ENCODE data around the gene NALCN. TPM values are rescaled to one million over a fixed set of nuclear protein-coding genes. Genes with fewer than 3 reads are reported as not detected.

Gene NALCN
- total and polyA plus RNA-seq, 10 of the 15 experiments (the other 5 are each of a cell fraction or from before 2014, with no cell fraction given) = under 0.01 TPM; not detected in 9

DNA sequence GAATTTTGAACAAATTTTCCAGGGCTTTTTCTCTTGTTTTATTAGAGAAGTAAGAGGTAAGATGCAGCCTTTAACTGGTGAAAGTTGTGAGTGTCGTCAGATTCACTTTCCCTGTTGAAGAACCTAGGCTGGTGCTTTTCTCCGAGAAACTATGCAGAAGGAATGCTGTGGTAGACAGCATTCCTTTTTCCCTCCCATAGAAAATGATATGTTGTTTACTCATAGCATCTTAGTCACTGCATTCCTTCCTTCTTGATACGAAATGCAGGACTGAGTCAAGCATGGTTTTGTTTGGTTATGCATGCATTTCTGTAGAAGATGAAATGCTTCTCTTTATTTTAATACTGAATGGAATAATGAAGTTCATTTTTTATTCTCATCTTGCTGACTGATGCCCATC, 39.6 kb upstream of the NALCN start:
- ChIA-PET SMC1A (ENCODE audit: uncharacterized antibody, unreplicated experiment) (no interaction called here), RAD21 (ENCODE audit: unreplicated experiment) (no interaction called here), CTCF (no interaction called here), POLR2A (no interaction called here)
- no peak overlapping the region for H3K27ac ChIP-seq (ENCODE audit: control insufficient read depth, insufficient read depth)
- WGBS (ENCODE audit: insufficient coverage, insufficient replicate concordance, low lambda C conversion rate, missing lambda C conversion rate) = 23% methylated on average over 3 of the region's 3 CpGs
- no peaks in the 10 kb centered on the region; a peak in 1 of 4 replicates for H3K27me3 ChIP-seq (replicated peaks in 1 of 2; ENCODE audit: control insufficient read depth in 2 of 2, insufficient read depth in 2 of 2, low read length in 1 of 2)
- no peak for DNase-seq (ENCODE audit: low read depth, low spot score)
- no peak overlapping the region for H3K4me3 ChIP-seq
- H3K36me3 ChIP-seq (ENCODE audit: control insufficient read depth in 2 of 2, insufficient read depth in 2 of 2, low read length in 1 of 2) = no peaks in the 10 kb centered on the region
- no TSS peak for BruUV-seq (replicated peaks)
- in situ Hi-C loops (cut with MboI) = no loop called here
- no peaks in the 10 kb centered on the region for H3K79me2 ChIP-seq (ENCODE audit: control insufficient read depth, insufficient read depth, low read length)
- ATAC-seq = no peak
- no peak overlapping the region for H3K9ac ChIP-seq (ENCODE audit: control insufficient read depth, insufficient read depth, low read length)
- intact Hi-C loops (cut with micrococcal nuclease; ENCODE audit: unreplicated experiment) = no loop called here
- FAIRE-seq = no peak
- H4K20me1 ChIP-seq (ENCODE audit: control insufficient read depth, insufficient read depth) = no peaks in the 10 kb centered on the region
- no peaks in the 10 kb centered on the region for H3K9me3 ChIP-seq (replicated peaks; ENCODE audit: control insufficient read depth, insufficient read depth, low read length)
- H2AFZ ChIP-seq (ENCODE audit: control insufficient read depth, low read depth, low read length) = no peak overlapping the region
- H3K4me2 ChIP-seq (ENCODE audit: control insufficient read depth, insufficient read depth) = no peak overlapping the region
- no peaks in the 10 kb centered on the region for H3K4me1 ChIP-seq (ENCODE audit: control insufficient read depth, insufficient read depth, low read length)
- TF ChIP-seq SKIL (IDR thresholded peaks at IDR 0.05; ENCODE audit: low read depth, poor library complexity, severe bottlenecking) (no peak), RCOR1 (conservative IDR thresholded peaks at IDR 0.05; ENCODE audit: low read depth, low read length) (no peak), NFYA (IDR thresholded peaks at IDR 0.05; ENCODE audit: borderline replicate concordance, low read depth, low read length) (no peak)
- TF ChIP-seq, protein P1, sequence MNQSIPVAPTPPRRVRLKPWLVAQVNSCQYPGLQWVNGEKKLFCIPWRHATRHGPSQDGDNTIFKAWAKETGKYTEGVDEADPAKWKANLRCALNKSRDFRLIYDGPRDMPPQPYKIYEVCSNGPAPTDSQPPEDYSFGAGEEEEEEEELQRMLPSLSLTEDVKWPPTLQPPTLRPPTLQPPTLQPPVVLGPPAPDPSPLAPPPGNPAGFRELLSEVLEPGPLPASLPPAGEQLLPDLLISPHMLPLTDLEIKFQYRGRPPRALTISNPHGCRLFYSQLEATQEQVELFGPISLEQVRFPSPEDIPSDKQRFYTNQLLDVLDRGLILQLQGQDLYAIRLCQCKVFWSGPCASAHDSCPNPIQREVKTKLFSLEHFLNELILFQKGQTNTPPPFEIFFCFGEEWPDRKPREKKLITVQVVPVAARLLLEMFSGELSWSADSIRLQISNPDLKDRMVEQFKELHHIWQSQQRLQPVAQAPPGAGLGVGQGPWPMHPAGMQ (IDR thresholded peaks at IDR 0.05; ENCODE audit: borderline replicate concordance) = no peak
